Skin epidermis (tissue), 12 donors: ENCODE data around the gene TAB2.
"Not testable (repeated sequence)": the region's sequence is repeated elsewhere in the genome, so short reads cannot be mapped to it uniquely, and the experiment has no call there.

Experiments
- H3K27ac ChIP-seq, 21 experiments: fragments of 200-600 bp; sonication (generic) in 11 of 21; one replicate each; pipeline ENCODE4 v1.5.0; 2020; ENCODE audit warnings: mild to moderate bottlenecking in 3 of 21, inconsistent platforms in 2 of 21, moderate library complexity in 2 of 21
- H3K4me3 ChIP-seq, 7 experiments: fragments of 200-600 bp; sonication (generic) in 2 of 7; one replicate each; pipeline ENCODE4 v1.5.0; 2020; ENCODE audit warnings: inconsistent platforms in 2 of 7, mild to moderate bottlenecking in 2 of 7, moderate library complexity in 1 of 7

The TAB2 gene

DNA sequence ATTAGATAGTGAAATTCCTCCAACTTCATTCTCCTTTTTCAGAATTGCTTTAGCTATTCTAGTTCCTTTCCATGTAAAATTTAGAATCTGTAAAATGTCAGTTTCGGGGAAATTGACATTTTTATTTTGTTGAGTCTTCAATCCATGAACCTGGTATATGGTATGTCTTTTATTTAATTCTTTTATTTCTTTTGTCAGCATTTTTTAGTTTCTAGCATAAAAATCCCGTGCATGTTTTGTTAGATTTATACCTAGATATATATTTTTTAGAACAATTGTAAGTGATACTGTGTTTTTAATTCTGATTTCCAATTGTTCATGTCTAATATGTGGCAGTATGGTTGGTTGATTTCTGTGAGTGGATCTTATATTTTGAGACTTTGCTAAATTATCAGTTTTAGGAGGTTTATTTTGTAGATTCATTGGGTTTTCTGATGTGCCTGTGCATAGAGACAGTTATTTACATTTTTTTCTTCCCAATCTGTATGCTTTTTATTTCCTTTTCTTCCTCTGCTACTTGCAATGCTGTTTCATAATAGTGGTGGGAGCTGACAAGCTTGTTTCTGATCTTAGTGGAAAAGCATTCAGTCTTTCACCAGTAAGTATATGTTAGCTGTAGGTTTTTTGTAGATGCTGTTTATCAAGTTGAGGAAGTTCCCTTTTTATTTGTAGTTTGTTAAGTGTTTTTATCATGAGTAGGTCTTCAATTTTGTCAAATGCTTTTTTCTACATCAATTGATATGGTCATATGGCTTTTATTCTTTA lies 13.7 kb downstream of the TAB2 start:
- H3K4me3 ChIP-seq, result no peak overlapping the region
- H3K27ac ChIP-seq, result no peak overlapping the region

DNA sequence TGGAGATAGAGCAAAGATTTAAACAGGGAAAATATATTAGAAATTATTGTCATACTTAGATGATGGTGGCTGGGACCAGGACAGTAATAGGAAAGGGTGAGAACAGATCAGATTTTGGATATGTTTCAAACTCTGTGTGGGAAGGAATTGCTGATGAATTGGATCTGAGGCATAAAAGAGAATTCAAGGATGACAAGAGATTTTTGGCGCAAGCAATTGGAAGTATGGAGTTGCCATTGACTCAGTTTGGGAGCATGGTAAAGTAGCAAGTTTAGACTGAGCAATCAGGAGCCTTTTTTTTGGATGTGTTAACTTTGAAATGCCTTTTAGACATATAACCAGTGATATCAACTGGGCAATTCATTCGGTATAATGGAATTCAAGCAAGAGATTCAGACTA lies 14.4 kb downstream of the TAB2 start:
- Histone ChIP-seq H3K27ac (no peak overlapping the region), H3K4me3 (no peak overlapping the region)

DNA sequence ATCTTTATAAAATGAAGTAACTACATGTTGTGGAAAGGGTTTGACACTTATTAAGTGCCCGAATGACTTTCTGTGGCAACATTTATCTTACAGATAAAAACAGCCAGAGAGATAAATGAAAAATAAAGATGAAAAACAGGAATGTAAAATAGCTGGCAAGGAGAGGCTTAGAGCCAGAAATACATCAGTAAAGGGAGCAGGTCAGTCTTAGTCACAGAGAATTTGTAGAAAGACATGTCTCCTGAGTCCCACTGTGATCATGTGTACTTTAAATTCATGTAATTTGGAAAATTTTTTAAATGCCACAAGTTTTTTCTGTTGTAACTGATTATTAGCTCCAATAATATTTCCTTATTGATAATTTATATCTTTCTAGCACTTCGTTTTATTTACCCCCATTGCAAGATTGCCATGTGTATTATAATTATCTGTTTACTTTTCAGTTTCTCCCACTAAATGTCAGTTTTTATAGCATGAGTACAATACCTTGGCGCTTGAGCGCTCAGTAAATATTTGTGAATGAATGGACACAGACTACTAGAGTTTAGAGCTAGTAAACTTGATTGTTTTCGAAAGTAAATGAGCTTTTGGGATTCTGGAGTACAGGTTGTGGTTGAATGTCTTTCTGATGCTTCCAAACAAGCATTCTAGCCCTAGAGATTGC lies 15.2 kb downstream of the TAB2 start:
- H3K27ac ChIP-seq, result no peak overlapping the region

DNA sequence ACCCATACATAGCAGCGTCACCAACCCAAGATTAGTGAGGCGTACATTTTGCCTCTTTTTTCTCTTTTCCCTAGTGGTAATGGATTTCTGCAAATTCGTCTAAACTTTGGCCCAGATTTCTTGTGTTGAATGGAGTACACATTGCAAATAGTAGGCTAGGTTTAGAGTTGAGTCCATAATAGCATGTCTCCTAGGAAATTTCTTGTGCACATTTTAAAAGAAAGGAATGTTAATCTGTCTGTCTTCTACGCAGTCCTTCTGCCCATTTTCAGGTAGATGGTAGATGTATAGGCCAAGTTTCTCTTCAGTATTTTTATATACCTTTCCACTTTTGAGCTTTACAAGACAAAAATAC lies 15.7 kb downstream of the TAB2 start:
- Histone ChIP-seq H3K27ac (no peak overlapping the region), H3K4me3 (no peak overlapping the region)

More for the DNA sequence above, 15.2 kb downstream of the TAB2 start:
- H3K4me3 ChIP-seq, result no peak overlapping the region

DNA sequence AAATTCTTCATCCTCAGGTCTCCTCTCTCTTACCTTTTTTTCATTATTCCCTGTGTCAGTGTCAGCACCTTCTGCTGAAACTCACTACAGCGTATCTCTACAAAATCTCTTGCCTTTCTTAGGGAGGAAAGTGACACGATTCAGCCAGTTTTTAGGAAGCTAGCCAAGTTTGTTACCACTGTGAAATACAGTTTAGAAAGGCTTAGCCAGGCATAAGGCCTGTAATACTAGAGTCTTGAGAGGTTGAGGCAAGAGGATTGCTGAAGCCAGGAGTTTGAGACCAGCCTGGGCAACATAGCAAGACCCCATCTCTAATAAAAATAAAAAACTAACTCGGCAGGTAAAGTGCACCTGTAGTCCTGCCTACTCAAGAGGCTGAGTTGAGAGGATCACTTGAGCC lies 16.7 kb downstream of the TAB2 start:
- Histone ChIP-seq H3K4me3 (no peak overlapping the region), H3K27ac (peak overlapping the region in 4 of 21 experiments; percentile 1 to 63 (median 21))

DNA sequence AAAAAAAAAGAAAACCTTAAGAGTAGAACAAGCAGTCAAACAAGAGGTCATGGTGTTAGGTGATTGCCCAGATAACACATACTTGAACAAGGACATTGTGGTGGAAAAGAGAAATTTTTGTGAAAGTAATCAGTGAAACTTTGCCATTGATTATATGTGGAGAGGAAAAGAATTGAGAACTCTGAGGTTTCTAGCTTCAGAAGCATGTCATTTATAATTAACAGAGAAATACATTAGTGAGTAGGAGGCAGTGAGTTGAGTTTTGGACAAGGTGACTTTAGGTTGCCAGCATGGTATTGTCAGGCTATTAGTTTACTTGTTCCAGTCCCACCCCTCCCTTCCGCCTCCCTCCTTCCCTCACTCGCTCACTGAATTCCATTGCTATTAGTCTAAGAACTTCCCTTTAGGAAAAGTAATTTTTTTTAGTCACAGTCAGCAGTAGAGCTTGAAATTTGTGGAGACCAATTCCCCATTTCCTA lies 17.2 kb downstream of the TAB2 start:
- H3K4me3 ChIP-seq, result no peak overlapping the region
- H3K27ac ChIP-seq, result peak overlapping the region in 5 of 21 experiments; percentile 16 to 63 (median 36)

DNA sequence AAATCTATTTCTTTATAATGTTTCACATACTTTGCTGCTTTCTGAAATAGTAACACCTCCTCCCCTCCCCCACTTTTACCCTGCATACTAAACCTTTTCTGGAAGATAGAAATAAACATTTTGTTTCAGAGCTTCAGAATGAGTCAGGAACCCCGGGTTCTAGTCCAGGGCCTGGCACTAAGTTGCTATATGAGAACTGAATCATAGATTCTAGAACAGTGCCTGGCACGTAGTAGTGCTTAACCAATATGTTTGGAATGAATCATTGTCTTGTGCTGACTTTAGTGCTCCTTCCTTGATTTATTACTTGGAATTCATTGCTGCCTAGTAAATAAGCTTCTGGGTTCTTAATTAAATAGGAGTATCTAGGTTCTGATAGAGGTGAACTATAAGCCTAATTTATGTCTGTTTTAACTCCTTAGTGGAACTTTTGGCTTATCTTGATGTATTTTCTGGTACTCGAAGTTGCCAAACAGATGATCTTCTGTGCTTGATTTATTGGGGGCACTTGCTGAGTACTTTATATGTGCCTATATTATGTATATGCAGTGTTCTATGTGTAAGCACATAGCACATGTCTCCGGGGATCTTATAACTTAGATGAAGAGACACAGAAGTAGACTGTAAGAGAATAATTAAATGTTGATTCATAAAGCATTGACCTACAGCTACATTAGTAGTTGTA lies 18.6 kb downstream of the TAB2 start:
- Histone ChIP-seq H3K4me3 (no peak overlapping the region), H3K27ac (peak overlapping the region in 12 of 21 experiments; percentile 6 to 72 (median 42))

DNA sequence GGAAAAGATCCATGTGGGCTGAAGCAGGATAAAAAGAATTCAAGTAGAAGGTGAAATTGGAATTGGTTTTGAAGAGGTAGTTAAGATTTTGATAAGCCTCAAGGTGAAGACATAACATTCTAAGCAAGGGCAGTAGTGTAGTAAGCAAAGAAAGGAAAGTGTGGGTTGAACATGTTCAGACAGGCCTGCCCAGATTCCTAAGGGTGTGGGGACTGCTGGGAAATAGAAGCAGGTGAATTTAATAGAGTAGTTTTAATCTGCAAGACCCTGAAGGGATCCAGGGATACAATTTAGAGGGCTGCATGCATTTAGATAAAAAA lies 19.1 kb downstream of the TAB2 start:
- Histone ChIP-seq H3K27ac (peak overlapping the region in 11 of 21 experiments; percentile 6 to 72 (median 50)), H3K4me3 (no peak overlapping the region)

DNA sequence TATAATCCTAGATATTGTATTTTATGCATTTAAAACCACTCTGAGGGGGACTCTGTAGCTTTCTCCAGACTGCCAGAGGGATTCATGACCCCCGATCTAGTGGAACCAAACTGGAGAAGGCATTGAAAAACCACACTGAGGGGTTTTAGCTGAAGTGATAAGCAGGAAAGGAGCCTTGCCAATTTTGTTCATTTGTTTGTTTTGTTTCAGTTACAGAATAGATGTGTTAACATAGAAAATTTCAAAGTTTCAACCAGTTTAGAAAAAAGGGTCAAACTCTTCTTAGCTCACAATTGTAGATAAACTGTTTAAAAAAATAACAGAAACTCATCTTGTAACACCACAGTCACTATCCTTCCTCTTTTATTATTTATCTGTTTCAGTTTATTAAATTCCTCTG lies 19.8 kb downstream of the TAB2 start:
- H3K27ac ChIP-seq, result peak overlapping the region in 2 of 21 experiments; percentile 61 to 72
- H3K4me3 ChIP-seq, result no peak overlapping the region

DNA sequence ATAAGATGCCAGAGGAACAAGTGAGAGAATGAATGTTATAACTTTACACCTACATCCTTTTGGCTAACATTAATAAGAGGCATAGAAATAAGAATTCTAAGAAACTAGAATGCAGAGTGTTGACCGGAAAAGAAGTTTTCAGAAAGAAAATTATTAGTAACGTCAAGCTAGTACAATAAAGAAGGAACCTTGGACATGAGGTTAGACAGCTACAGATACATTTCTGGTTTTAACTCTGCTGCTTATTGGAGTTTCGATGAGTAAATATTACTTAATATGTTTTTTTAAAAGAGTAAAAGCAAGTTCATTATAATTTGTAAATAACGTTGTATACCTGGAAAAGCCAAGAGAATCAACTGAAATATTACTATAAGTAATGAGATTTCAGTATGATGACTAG lies 22.7 kb downstream of the TAB2 start:
- no peak overlapping the region for H3K27ac ChIP-seq
- H3K4me3 ChIP-seq, result no peak overlapping the region

DNA sequence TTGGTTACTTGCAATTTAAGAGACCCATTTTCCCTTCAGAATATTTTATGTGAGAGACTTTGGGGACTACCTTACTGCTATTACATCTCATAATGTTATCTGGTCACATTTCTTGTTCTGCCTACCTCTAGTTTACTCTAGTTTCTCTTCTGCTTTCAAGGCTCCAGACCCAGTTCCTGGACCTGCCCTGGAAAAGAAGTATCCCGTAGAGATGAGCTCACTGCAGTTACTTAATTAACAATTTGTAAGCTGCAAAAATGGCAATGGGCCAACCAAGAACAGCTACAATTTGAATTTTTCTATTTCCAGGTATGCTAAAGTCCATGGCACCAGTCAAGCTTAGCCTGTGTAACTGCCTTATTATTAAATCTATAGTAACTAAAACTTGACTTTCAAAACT lies 25.0 kb downstream of the TAB2 start:
- Histone ChIP-seq H3K27ac (no peak overlapping the region), H3K4me3 (no peak overlapping the region)

DNA sequence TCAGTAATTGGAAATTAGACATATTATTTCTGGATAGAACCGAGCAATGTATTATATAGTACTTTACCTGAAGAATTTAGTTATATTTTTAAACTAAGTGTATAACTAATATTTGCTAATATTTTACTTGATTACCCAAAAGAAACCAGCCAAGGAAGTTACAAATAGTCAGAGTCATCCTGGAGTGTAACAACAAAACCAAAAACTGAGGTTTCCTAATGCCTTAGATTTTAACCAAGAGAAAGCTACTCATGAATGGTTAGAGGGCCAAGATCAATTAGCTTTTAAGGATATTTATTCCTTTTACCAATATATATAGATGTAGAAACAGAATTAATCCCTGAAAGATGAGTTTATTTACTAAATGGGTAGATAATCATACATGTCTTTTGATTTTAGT lies 26.0 kb downstream of the TAB2 start:
- H3K27ac ChIP-seq, result no peak overlapping the region
- H3K4me3 ChIP-seq, result no peak overlapping the region

DNA sequence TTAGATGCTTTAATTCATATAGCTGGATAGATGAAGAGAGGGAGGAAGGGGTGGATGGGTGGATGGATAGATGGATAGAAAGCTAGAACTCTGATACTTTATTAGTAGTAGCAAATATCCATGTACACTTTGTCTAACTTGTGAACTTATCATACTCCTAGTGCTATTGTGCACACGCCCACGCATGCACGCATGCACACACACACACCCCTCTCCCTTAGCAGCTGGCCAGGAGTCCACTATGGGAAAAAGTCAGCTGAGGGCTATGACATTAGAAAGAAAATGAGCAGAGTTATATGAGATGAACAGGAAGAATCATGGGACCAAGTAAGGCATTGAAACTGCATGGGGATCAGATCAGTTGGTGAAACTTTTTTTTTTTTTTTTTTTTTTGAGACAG lies 28.6 kb downstream of the TAB2 start:
- H3K4me3 ChIP-seq, result no peak overlapping the region
- H3K27ac ChIP-seq, result no peak overlapping the region

DNA sequence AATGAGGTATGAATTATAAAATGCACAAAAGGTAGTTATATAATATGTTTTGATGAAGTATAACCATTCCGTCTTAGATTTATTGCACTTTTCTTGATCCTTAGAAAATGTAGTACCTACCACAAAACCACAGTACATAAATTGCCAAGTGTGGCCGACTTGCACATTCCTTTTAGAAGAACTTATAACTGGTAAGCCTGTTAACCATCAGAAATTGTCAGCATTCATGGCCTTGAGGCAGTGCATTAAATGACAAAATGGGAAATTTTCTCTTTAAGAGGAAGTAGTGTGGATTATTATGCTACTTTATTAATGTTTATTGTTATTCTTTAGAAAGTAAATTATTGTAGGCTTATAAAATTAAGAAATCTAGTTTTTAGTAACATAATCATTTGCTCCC lies 29.6 kb downstream of the TAB2 start:
- H3K27ac ChIP-seq, result no peak overlapping the region
- H3K4me3 ChIP-seq, result no peak overlapping the region

DNA sequence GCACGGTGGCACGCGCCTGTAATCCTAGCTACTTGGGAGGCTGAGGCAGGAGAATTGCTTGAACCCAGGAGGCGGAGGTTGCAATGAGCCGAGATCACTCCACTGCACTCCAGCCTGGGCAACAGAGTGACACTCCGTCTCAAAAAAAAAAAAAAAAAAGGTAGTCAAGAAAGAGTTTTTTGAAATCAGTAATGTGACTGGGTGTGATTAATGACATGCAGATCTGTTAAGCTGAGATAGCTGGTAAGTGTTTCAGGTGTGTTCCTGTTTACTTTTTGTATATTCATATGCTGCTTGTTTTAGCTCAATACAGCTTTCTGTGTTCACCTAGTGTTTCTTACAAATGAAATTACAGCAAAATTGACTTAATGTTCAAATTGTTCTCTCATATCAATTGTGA lies 31.8 kb downstream of the TAB2 start:
- H3K4me3 ChIP-seq, H3K27ac ChIP-seq: not testable (repeated sequence)

DNA sequence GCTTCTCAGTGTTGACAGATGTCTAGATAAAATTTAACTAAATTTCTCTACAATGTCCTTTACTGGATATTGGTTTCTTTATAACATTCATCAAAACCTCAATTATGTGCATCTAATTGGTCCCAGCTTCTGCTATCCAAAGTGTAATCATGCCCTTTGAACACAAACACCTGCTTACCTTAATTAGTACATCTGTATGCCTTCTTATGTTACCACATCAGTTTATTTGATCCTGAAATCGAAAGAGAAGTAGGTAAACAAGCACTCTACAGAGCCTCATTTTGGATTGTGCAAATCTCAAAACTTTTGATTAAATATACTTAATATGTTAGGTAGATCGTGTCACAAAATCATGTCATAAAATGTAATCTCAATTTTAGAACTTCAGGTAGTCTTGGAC lies 36.5 kb downstream of the TAB2 start:
- Histone ChIP-seq H3K4me3 (no peak overlapping the region), H3K27ac (no peak overlapping the region)

DNA sequence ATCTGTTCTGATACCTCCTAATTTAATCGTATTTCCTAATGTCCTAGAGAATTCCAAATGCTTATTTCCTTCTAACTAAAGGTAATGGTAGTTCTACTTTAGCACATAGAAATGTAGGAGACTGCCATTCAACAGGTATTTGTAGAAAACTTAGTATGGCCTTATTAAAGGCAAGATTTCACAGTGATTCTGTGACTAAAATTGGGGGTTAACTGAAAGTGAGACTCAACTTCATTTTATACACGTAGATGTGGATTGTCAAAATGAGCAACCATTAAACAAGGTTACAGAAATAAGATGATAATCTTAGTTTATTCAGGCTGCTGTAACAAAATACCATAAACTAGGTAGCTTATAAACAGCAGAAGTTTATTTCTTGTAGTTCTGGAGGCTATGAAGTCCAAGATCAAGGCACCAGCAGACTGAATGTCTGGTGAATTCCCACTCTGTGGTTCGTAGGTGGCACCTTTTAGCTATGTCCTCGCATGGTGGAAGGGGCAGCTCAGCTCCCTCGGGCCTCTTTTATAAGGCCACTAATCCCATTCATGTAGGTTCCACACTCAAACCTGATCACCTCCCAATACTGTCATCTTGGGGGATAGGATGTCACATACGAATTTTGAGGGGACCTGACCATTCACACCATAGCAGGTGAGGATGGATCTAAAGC lies 38.7 kb downstream of the TAB2 start:
- no peak overlapping the region for H3K27ac ChIP-seq
- no peak overlapping the region for H3K4me3 ChIP-seq

DNA sequence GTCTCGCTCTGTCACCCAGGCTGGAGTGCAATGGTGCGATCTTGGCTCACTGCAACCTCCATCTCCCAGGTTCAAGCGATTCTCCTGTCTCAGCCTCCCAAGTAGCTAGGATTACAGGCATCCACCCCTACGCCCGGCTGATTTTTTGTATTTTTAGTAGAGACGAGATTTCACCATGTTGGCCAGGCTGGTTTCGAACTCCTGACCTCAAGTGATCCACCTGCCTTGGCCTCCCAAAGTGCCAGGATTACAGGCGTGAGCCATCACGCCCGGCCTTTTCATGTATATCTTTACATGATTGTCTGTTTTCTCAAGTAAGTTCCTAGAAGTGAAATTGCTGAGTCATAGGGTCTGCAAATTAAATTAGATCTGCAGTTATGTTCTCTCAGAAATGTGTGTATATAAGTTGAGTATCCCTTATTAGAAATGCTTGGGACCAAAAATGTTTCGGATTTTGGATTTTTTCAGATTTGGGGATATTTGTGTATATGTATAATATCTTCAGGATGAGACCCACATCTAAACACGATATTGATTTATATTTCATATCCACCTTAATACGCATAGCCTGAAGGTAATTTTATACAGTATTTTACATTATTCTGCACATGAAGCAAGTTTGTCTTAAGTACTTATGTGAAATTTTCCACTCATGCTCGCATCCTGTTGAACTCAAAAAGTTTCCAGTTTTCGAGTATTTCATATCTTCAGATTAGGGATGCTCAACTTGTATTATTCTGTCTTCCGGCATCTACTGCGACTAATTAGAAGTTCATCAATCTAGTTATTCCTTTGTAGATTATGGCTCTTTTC lies 40.4 kb downstream of the TAB2 start:
- Histone ChIP-seq H3K4me3 (no peak overlapping the region), H3K27ac (no peak overlapping the region)

DNA sequence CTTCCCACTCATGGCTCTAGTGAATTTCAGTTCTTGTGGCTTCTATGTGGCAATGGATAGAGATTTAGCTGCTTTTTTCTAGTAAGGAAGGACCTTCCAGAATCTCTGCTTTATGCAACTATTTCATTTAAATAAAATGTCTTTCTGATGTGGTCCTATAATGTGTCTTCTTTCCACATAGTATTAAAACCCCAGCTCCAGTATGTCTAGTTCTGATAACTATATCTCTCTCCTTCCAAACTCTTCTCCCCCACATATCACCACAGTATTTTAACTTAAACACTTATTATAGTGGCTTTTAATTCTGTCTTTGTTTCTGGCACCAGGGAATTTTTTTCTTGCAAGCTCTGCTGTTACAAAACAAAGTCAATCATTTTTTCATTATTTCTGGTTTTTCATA lies 41.9 kb downstream of the TAB2 start:
- Histone ChIP-seq H3K27ac (no peak overlapping the region), H3K4me3 (no peak overlapping the region)

DNA sequence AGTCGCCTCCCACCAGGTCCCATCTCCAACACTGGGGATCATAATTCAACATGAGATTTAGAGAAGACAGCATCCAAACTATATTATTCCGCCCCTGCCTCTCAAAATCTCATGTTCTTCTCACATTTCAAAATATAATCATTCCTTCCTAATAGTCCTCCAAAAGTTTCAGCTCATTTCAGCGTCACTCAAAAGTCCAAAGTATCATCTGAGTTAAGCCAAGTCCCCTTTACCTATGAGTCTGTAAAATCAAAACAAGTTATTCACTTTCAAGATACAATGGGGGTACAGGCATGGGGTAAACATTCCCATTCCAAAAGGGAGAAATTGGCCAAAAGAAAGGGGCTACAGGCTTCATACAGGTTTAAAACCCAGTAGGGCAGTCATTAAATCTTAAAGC lies 43.0 kb downstream of the TAB2 start:
- no peak overlapping the region for H3K4me3 ChIP-seq
- H3K27ac ChIP-seq, result no peak overlapping the region
